Transverse colon (tissue), 4 donors: Measurements from ENCODE around the gene CD24.

Experiments used
- CTCF ChIP-seq, 5 experiments: fragments of 200-600 bp in 3 of 5; fragments of 450-650 bp in 2 of 5; sonication (generic) in 3 of 5; IDR thresholded peaks; 1 replicate in 2 of 5; 2 replicates in 3 of 5; pipeline ENCODE4 v1.5.1; 2016 to 2017; ENCODE audit warnings: antibody characterized with exemption in 5 of 5, inconsistent platforms in 3 of 5, mild to moderate bottlenecking in 2 of 5, moderate library complexity in 1 of 5
- EP300 ChIP-seq: sonication (generic); formaldehyde crosslinking; IDR thresholded peaks from one replicate; pipeline ENCODE4 v1.6.1; 2017; ENCODE audit warnings: antibody characterized with exemption, low read depth
- POLR2A ChIP-seq: fragments of 450-650 bp; IDR thresholded peaks from one replicate; pipeline ENCODE4 v1.6.1; 2016; ENCODE audit warnings: antibody characterized with exemption, mild to moderate bottlenecking, moderate library complexity
- POLR2AphosphoS5 ChIP-seq, 3 donors: sonication (generic); formaldehyde crosslinking; IDR thresholded peaks; one replicate each; pipeline ENCODE4 v1.6.1; 2016; ENCODE audit warnings: antibody characterized with exemption in 3 of 3

DNA sequence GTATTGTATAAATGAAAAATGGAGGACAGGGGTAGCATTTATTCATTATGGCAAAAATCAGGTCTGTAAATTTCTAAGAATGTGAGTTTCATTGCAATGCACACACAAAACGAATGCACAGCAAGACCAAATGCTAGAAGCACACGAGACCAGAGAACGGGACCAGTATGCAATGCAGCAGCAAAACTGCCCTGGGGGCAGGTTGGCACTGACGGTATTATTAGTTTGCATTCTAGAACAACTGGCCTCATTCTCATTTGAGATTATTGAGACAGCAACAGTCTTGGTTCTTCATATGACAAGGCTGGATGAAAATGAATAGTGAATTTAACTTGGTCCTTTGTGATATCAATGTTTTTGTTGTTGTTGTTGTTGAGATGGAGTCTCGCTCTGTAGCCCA, 44.5 kb upstream of the CD24 start:
- TF ChIP-seq POLR2A, result no peak
- no peak for TF ChIP-seq CTCF (IDR thresholded peaks at IDR 0.05)
- no peak for TF ChIP-seq POLR2AphosphoS5 (IDR thresholded peaks at IDR 0.05)
- TF ChIP-seq EP300, result no peak
